Glutamatergic neuron (in vitro differentiated cells): ENCODE measurements around the gene CDH7. TPM values are rescaled to one million over a fixed set of nuclear protein-coding genes. Genes with fewer than 3 reads are reported as not detected.

ENCODE experiments used
- DNase-seq: peaks from one replicate; pipeline ENCODE4 v3.0.0; 2022
- H3K27ac Mint-ChIP-seq: one replicate; pipeline ENCODE4 v1.8.0; 2020; ENCODE audit warnings: mild to moderate bottlenecking, mixed read lengths, inconsistent platforms; ENCODE audit not compliant: unreplicated experiment
- H3K27me3 Mint-ChIP-seq: one replicate; pipeline ENCODE4 v1.8.0; 2020; ENCODE audit warnings: mild to moderate bottlenecking, moderate library complexity, mixed read lengths, inconsistent platforms; ENCODE audit not compliant: unreplicated experiment
- H3K36me3 Mint-ChIP-seq: one replicate; pipeline ENCODE4 v1.8.0; 2020; ENCODE audit warnings: mild to moderate bottlenecking, mixed read lengths, inconsistent platforms; ENCODE audit not compliant: unreplicated experiment
- H3K4me1 Mint-ChIP-seq: one replicate; pipeline ENCODE4 v1.8.0; 2020; ENCODE audit warnings: mild to moderate bottlenecking, low read depth, mixed read lengths, inconsistent platforms; ENCODE audit not compliant: unreplicated experiment
- H3K4me3 Mint-ChIP-seq: one replicate; pipeline ENCODE4 v1.8.0; 2020; ENCODE audit warnings: mild to moderate bottlenecking, mixed read lengths, inconsistent platforms; ENCODE audit not compliant: unreplicated experiment
- H3K9me3 Mint-ChIP-seq: one replicate; pipeline ENCODE4 v1.8.0; 2020; ENCODE audit warnings: mild to moderate bottlenecking, moderate library complexity, mixed read lengths, inconsistent platforms; ENCODE audit not compliant: unreplicated experiment
- long read RNA-seq: library from polyadenylated mRNA; unstranded; transcript quantifications from one replicate; pipeline ENCODE4 v2.0.0, GENCODE V29; 2020; ENCODE audit not compliant: unreplicated experiment
- total RNA-seq: library from RNA; stranded (reverse); fragmentation: NEBNext Ultra II Directional; extraction: Animal tissue kit (Norgen Biotek cat#: 25700); gene quantifications from one replicate; pipeline ENCODE4 v1.2.1, GENCODE V29; 2021; ENCODE audit not compliant: unreplicated experiment
- TF ChIP-seq, protein P1 (sequence below): fragments of 200-600 bp; sonication (generic); IDR thresholded peaks from one replicate; pipeline ENCODE4 v1.5.0; 2021; ENCODE audit not compliant: partially characterized antibody, unreplicated experiment

CDH7 gene
- 1.6 TPM for total RNA-seq
- long read RNA-seq, full-length matches to known transcripts: 2 of 5 reads
- long read RNA-seq, partial matches to known transcripts: 1 of 5 reads
- long read RNA-seq, other reads (novel, unspliced or antisense): 2 of 5 reads

- DNase-seq: peak; percentile 67
- Mint-ChIP-seq H3K27me3 (peaks cover 7% of the 10 kb centered on the region), H3K36me3 (no peaks in the 10 kb centered on the region), H3K27ac (peak within 1 kb of the TSS; percentile 31), H3K4me3 (peak within 1 kb of the TSS; percentile 91), H3K9me3 (peaks cover 11% of the 10 kb centered on the region), H3K4me1 (peaks cover 13% of the 10 kb centered on the region)
- TF ChIP-seq, protein P1, sequence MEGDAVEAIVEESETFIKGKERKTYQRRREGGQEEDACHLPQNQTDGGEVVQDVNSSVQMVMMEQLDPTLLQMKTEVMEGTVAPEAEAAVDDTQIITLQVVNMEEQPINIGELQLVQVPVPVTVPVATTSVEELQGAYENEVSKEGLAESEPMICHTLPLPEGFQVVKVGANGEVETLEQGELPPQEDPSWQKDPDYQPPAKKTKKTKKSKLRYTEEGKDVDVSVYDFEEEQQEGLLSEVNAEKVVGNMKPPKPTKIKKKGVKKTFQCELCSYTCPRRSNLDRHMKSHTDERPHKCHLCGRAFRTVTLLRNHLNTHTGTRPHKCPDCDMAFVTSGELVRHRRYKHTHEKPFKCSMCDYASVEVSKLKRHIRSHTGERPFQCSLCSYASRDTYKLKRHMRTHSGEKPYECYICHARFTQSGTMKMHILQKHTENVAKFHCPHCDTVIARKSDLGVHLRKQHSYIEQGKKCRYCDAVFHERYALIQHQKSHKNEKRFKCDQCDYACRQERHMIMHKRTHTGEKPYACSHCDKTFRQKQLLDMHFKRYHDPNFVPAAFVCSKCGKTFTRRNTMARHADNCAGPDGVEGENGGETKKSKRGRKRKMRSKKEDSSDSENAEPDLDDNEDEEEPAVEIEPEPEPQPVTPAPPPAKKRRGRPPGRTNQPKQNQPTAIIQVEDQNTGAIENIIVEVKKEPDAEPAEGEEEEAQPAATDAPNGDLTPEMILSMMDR: no peak
Measured at GRCh38 chr18:65750389-65751154, at the start of gene CDH7. TSS of gene CDH7 (plus strand) at chr18:65751012. CDS start at chr18:65762843, 11,831 bp downstream.

- H3K27me3 Mint-ChIP-seq: no peaks in the 10 kb centered on the region
- no peak for DNase-seq
- no peaks in the 10 kb centered on the region for H3K4me1 Mint-ChIP-seq
- H3K36me3 Mint-ChIP-seq: no peaks in the 10 kb centered on the region
- no peak overlapping the region for H3K4me3 Mint-ChIP-seq
- no peak overlapping the region for H3K27ac Mint-ChIP-seq
- H3K9me3 Mint-ChIP-seq: no peaks in the 10 kb centered on the region
- TF ChIP-seq, protein P1: no peak
Measured at GRCh38 chr18:65704046-65704445, 46.8 kb upstream of the CDH7 start.

GRCh38 chr18:65706646-65707045, 44.2 kb upstream of the CDH7 start:
- no peaks in the 10 kb centered on the region for H3K4me1 Mint-ChIP-seq
- no peak for DNase-seq

GRCh38 chr18:65711493-65711892, 39.3 kb upstream of the CDH7 start:
- H3K4me1 Mint-ChIP-seq: no peaks in the 10 kb centered on the region
- TF ChIP-seq, protein P1: no peak
- no peak for DNase-seq
- no peak overlapping the region for H3K27ac Mint-ChIP-seq
- H3K9me3 Mint-ChIP-seq: no peaks in the 10 kb centered on the region
- H3K36me3 Mint-ChIP-seq: no peaks in the 10 kb centered on the region
- no peaks in the 10 kb centered on the region for H3K27me3 Mint-ChIP-seq
- no peak overlapping the region for H3K4me3 Mint-ChIP-seq

More at GRCh38 chr18:65706646-65707045, 44.2 kb upstream of the CDH7 start:
- Mint-ChIP-seq H3K27ac (no peak overlapping the region), H3K27me3 (no peaks in the 10 kb centered on the region), H3K4me3 (no peak overlapping the region), H3K9me3 (no peaks in the 10 kb centered on the region), H3K36me3 (no peaks in the 10 kb centered on the region)
- TF ChIP-seq, protein P1: no peak

DNA sequence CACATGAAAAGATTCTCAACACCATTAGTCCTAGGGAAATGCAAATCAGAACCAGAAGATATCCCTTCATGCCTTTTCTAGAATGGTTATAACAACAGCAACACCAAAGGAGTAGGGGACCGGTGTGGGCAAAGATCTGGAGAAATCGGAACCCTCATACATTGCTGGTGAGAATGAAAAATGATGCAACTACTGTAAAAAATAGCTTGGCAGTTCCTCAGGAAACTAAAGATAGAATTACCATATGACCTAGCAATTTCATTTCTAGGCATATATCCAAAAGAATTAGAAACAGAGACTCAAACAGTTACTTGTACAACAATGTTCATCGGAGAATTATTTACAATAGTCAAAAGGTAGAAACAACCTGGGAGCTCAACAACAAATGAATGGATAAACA, 29.2 kb upstream of the CDH7 start:
- H3K27ac Mint-ChIP-seq: no peak overlapping the region
- H3K4me3 Mint-ChIP-seq: no peak overlapping the region
- TF ChIP-seq, protein P1: no peak
- no peaks in the 10 kb centered on the region for H3K9me3 Mint-ChIP-seq
- H3K4me1 Mint-ChIP-seq: peaks cover 1% of the 10 kb centered on the region
- H3K36me3 Mint-ChIP-seq: no peaks in the 10 kb centered on the region
- H3K27me3 Mint-ChIP-seq: peaks cover 5% of the 10 kb centered on the region
- DNase-seq: no peak
